H9 (cell line): Measurements from ENCODE around the gene BAZ2A. TPM values are rescaled to one million over a fixed set of nuclear protein-coding genes. Genes with fewer than 3 reads are reported as not detected.

Source experiments
- DNase-seq: peaks from one replicate; pipeline ENCODE4 v3.0.0-alpha.2; 2017
- H2AFZ ChIP-seq: one replicate; pipeline ENCODE4 v1.6.1; 2013; ENCODE audit warnings: mild to moderate bottlenecking, low read length, control low read depth, moderate library complexity
- H2AK5ac ChIP-seq: 2 replicates; pipeline ENCODE4 v1.6.1; 2013; ENCODE audit warnings: low read length, control low read depth, mixed read lengths; ENCODE audit not compliant: insufficient read length
- H2BK120ac ChIP-seq: one replicate; pipeline ENCODE4 v1.6.1; 2013; ENCODE audit warnings: low read depth, mild to moderate bottlenecking, low read length, control low read depth, inconsistent platforms; ENCODE audit not compliant: poor library complexity, severe bottlenecking
- H2BK12ac ChIP-seq: 2 replicates; pipeline ENCODE4 v1.6.1; 2013; ENCODE audit warnings: low read length, control low read depth, mixed read lengths, low read depth; ENCODE audit not compliant: insufficient read length
- H2BK15ac ChIP-seq: 2 replicates; pipeline ENCODE4 v1.6.1; 2013; ENCODE audit warnings: low read depth, low read length, control low read depth
- H2BK20ac ChIP-seq: one replicate; pipeline ENCODE4 v1.6.1; 2013; ENCODE audit warnings: low read depth, mild to moderate bottlenecking, low read length, control low read depth, inconsistent platforms; ENCODE audit not compliant: poor library complexity, severe bottlenecking
- H2BK5ac ChIP-seq: 2 replicates; pipeline ENCODE4 v1.6.1; 2013; ENCODE audit warnings: low read length, control low read depth, mixed read lengths; ENCODE audit not compliant: insufficient read length
- H3K14ac ChIP-seq: 2 replicates; pipeline ENCODE4 v1.6.1; 2013; ENCODE audit warnings: low read length, control low read depth; ENCODE audit not compliant: insufficient read depth
- H3K18ac ChIP-seq: 2 replicates; pipeline ENCODE4 v1.6.1; 2013; ENCODE audit warnings: low read depth, mild to moderate bottlenecking, mixed read lengths, low read length, control low read depth; ENCODE audit not compliant: insufficient read length
- H3K23ac ChIP-seq: 2 replicates; pipeline ENCODE4 v1.6.1; 2013; ENCODE audit warnings: low read length, control low read depth, mixed read lengths, low read depth; ENCODE audit not compliant: insufficient read length
- H3K23me2 ChIP-seq: 2 replicates; pipeline ENCODE4 v1.6.1; 2013; ENCODE audit warnings: low read depth, mild to moderate bottlenecking, mixed read lengths, low read length, control low read depth; ENCODE audit not compliant: insufficient read length, poor library complexity, severe bottlenecking
- H3K27ac ChIP-seq: 2 replicates; pipeline ENCODE4 v1.5.1; 2013; ENCODE audit warnings: low read length, control low read depth, mixed read lengths, low read depth; ENCODE audit not compliant: insufficient read length
- H3K27me3 ChIP-seq: 2 replicates; pipeline ENCODE4 v1.6.1; 2013; ENCODE audit warnings: low read length, control low read depth, inconsistent platforms; ENCODE audit not compliant: insufficient read depth
- H3K4ac ChIP-seq: 2 replicates; pipeline ENCODE4 v1.6.1; 2013; ENCODE audit warnings: low read depth, mild to moderate bottlenecking, control low read depth, inconsistent platforms, low read length, moderate library complexity
- H3K4me1 ChIP-seq: 2 replicates; pipeline ENCODE4 v1.6.1; 2013; ENCODE audit warnings: low read length, control low read depth, inconsistent platforms; ENCODE audit not compliant: insufficient read depth
- H3K4me2 ChIP-seq: 2 replicates; pipeline ENCODE4 v1.6.1; 2013; ENCODE audit warnings: low read length, control low read depth, mixed read lengths; ENCODE audit not compliant: insufficient read length, insufficient read depth
- H3K56ac ChIP-seq: 2 replicates; pipeline ENCODE4 v1.6.1; 2013; ENCODE audit warnings: low read depth, mild to moderate bottlenecking, mixed read lengths, low read length, control low read depth; ENCODE audit not compliant: insufficient read length
- H3K79me1 ChIP-seq: 2 replicates; pipeline ENCODE4 v1.6.1; 2013; ENCODE audit warnings: low read depth, mild to moderate bottlenecking, moderate library complexity, low read length, control low read depth, inconsistent platforms; ENCODE audit not compliant: insufficient read depth, poor library complexity, severe bottlenecking
- H3K79me2 ChIP-seq: 2 replicates; pipeline ENCODE4 v1.6.1; 2013; ENCODE audit warnings: low read length, control low read depth, inconsistent platforms; ENCODE audit not compliant: insufficient read depth
- H3K9ac ChIP-seq: 2 replicates; pipeline ENCODE4 v1.6.1; 2013; ENCODE audit warnings: low read length, control low read depth, mixed read lengths; ENCODE audit not compliant: insufficient read length; ENCODE audit errors: extremely low read depth
- H3K9me3 ChIP-seq: one replicate; pipeline ENCODE4 v1.6.1; 2013; ENCODE audit warnings: low read depth, low read length, inconsistent platforms; ENCODE audit not compliant: control insufficient read depth
- H3T11ph ChIP-seq: one replicate; pipeline ENCODE4 v1.6.1; 2013; ENCODE audit warnings: mild to moderate bottlenecking, low read length, control low read depth, inconsistent platforms
- H4K20me1 ChIP-seq: one replicate; pipeline ENCODE4 v1.6.1; 2013; ENCODE audit not compliant: control insufficient read depth, insufficient read length, insufficient read depth
- H4K5ac ChIP-seq: 2 replicates; pipeline ENCODE4 v1.6.1; 2013; ENCODE audit warnings: low read depth, mild to moderate bottlenecking, mixed read lengths, low read length, control low read depth; ENCODE audit not compliant: insufficient read length
- H4K8ac ChIP-seq: replicated peaks from 2 replicates; pipeline ENCODE4 v1.6.1; 2013; ENCODE audit warnings: low read length, control low read depth, mixed read lengths, low read depth; ENCODE audit not compliant: insufficient read length
- H4K91ac ChIP-seq: 2 replicates; pipeline ENCODE4 v1.6.1; 2013; ENCODE audit warnings: low read depth, mild to moderate bottlenecking, moderate library complexity, mixed read lengths, low read length, control low read depth; ENCODE audit not compliant: insufficient read length
- H3K27ac Mint-ChIP-seq, 3 experiments: 2 replicates in 2 of 3; 3 replicates in 1 of 3; pipeline ENCODE4 v1.8.0; 2020 to 2021; ENCODE audit warnings: mixed read lengths in 3 of 3, mild to moderate bottlenecking in 1 of 3, moderate library complexity in 1 of 3
- H3K27me3 Mint-ChIP-seq: 2 replicates; pipeline ENCODE4 v1.8.0; 2021; ENCODE audit warnings: low read depth, mild to moderate bottlenecking, moderate library complexity, mixed read lengths
- H3K36me3 Mint-ChIP-seq, 3 experiments: 2 replicates in 2 of 3; 3 replicates in 1 of 3; pipeline ENCODE4 v1.8.0; 2020 to 2021; ENCODE audit warnings: low read depth in 3 of 3, mixed read lengths in 3 of 3; ENCODE audit not compliant: insufficient read depth in 1 of 3
- H3K4me1 Mint-ChIP-seq, 2 experiments: 2 replicates each; pipeline ENCODE4 v1.8.0; 2020; ENCODE audit warnings: mixed read lengths in 2 of 2
- H3K4me3 Mint-ChIP-seq, 2 experiments: 2 replicates in 1 of 2; 3 replicates in 1 of 2; pipeline ENCODE4 v1.8.0; 2020 to 2021; ENCODE audit warnings: mild to moderate bottlenecking in 2 of 2, mixed read lengths in 2 of 2, moderate library complexity in 1 of 2
- H3K9me3 Mint-ChIP-seq, 2 experiments: 2 replicates in 1 of 2; 3 replicates in 1 of 2; pipeline ENCODE4 v1.8.0; 2020; ENCODE audit warnings: mild to moderate bottlenecking in 2 of 2, mixed read lengths in 2 of 2, moderate library complexity in 1 of 2
- CTCF ChIP-seq: fragments of 200-600 bp; sonication (generic); conservative IDR thresholded peaks from 3 replicates; pipeline ENCODE4 v1.8.0; 2021; ENCODE audit warnings: antibody characterized with exemption, mild to moderate bottlenecking
- WGBS: extraction: QIAGEN DNeasy Blood & Tissue Kit; methylation state at CpG from one replicate; pipeline ENCODE4 v1.1.7; 2013; ENCODE audit warnings: missing lambda C conversion rate, low lambda C conversion rate, mixed read lengths; ENCODE audit not compliant: insufficient read length; ENCODE audit errors: extremely low coverage; 5-methylcytosine and 5-hydroxymethylcytosine counted together
- total RNA-seq: library from RNA; stranded (reverse); gene quantifications from 2 replicates; pipeline ENCODE4 v1.2.1, GENCODE V29; 2021

BAZ2A gene
- total RNA-seq, 1 experiment from 2014 or later = 108 TPM

- TF ChIP-seq CTCF = no peak
- no peaks in the 10 kb centered on the region; the same call in 1 of the 2 replicates for H3K79me2 ChIP-seq
- Mint-ChIP-seq H3K36me3 (no peaks in the 10 kb centered on the region), H3K27me3 (no peaks in the 10 kb centered on the region), H3K27ac (no peak overlapping the region), H3K4me3 (no peak overlapping the region), H3K9me3 (no peaks in the 10 kb centered on the region), H3K4me1 (no peaks in the 10 kb centered on the region)
- H4K8ac ChIP-seq = no peak overlapping the region
- H4K20me1 ChIP-seq = no peaks in the 10 kb centered on the region
- H3K23ac ChIP-seq = no peak overlapping the region
- H4K91ac ChIP-seq = no peak overlapping the region
- no peak overlapping the region for H4K5ac ChIP-seq
- no peaks in the 10 kb centered on the region for H3K9me3 ChIP-seq
- H3K79me1 ChIP-seq = no peaks in the 10 kb centered on the region
- no peak overlapping the region for H2BK20ac ChIP-seq
- H2BK15ac ChIP-seq = no peak overlapping the region
- no peak overlapping the region for H3K4ac ChIP-seq
- no peaks in the 10 kb centered on the region for H3K4me1 ChIP-seq
- H3K27me3 ChIP-seq = no peaks in the 10 kb centered on the region
- no peak overlapping the region for H2BK12ac ChIP-seq
- H3K18ac ChIP-seq = no peak overlapping the region
- H3T11ph ChIP-seq = no peak overlapping the region
- H3K23me2 ChIP-seq = no peaks in the 10 kb centered on the region
- H2BK120ac ChIP-seq = no peak overlapping the region
- no peak overlapping the region for H3K56ac ChIP-seq
- no peak overlapping the region for H3K9ac ChIP-seq
- H3K4me2 ChIP-seq = no peak overlapping the region
- WGBS = no CpG with 5 or more reads among the region's 5 CpGs
- H2AFZ ChIP-seq = no peak overlapping the region
- no peak overlapping the region for H2BK5ac ChIP-seq
- H3K14ac ChIP-seq = no peak overlapping the region
- H3K27ac ChIP-seq = no peak overlapping the region
- no peak overlapping the region for H2AK5ac ChIP-seq
- DNase-seq = no peak
These were observed 83.4 kb downstream of the BAZ2A start for GRCh38 chr12:56546680-56547079.

Other genes starting within 250 kb of the BAZ2A start
- 64.9 and 68.0 TPM in 2 replicates for gene TIMELESS, start 180.9 kb downstream of the BAZ2A start, total RNA-seq
- gene MIP, start 175.7 kb downstream of the BAZ2A start, total RNA-seq = 0.17 TPM in 1 of 2 replicates, not detected in the other
- 4.2 and 4.9 TPM in 2 replicates for gene SPRYD4, start 161.7 kb downstream of the BAZ2A start, total RNA-seq
- gene GLS2, start 142.2 kb downstream of the BAZ2A start, total RNA-seq = 15.9 and 17.0 TPM in 2 replicates
- gene RBMS2, start 108.5 kb downstream of the BAZ2A start, total RNA-seq = 9.5 TPM in 2 replicates
- gene ATP5F1B, start 15.7 kb upstream of the BAZ2A start, total RNA-seq = 927 and 936 TPM in 2 replicates
- 435 and 449 TPM in 2 replicates for gene PTGES3, start 58.0 kb upstream of the BAZ2A start, total RNA-seq
- gene NACA, start 95.0 kb upstream of the BAZ2A start, total RNA-seq = 1,176 and 1,204 TPM in 2 replicates
- 46.5 and 50.7 TPM in 2 replicates for gene PRIM1, start 122.0 kb upstream of the BAZ2A start, total RNA-seq
- 3.6 and 5.5 TPM in 2 replicates for gene HSD17B6, start 133.0 kb upstream of the BAZ2A start, total RNA-seq